Hepatic stellate cell (primary cell): ENCODE results near the gene GTSE1.

Experiments used
- DNase-seq: peaks from one replicate; pipeline ENCODE4 v3.0.0; 2011; ENCODE audit warnings: low spot score

The GTSE1 gene

GRCh38 chr22:46379066-46379930, 82.6 kb downstream of the GTSE1 start:
- no peak for DNase-seq

GRCh38 chr22:46380069-46380468, 83.4 kb downstream of the GTSE1 start:
- no peak for DNase-seq
